NB4 (cell line): ENCODE measurements around the gene SALL2.

Experiments
- CTCF ChIP-seq: IDR thresholded peaks from one replicate; pipeline ENCODE4 v1.5.1; 2012; ENCODE audit warnings: low read depth, low read length
- POLR2A ChIP-seq: IDR thresholded peaks from 2 replicates; pipeline ENCODE4 v1.6.1; 2011; ENCODE audit warnings: mild to moderate bottlenecking; ENCODE audit not compliant: insufficient read length; ENCODE audit errors: extremely low read depth

GRCh38 chr14:21535545-21536417 lies 9.6 kb upstream of the SALL2 start:
- no peak for TF ChIP-seq CTCF
- no peak for TF ChIP-seq POLR2A
